ENCODE data around the gene TBC1D20. TPM values are rescaled to one million over a fixed set of nuclear protein-coding genes. Genes with fewer than 3 reads are reported as not detected.

The TBC1D20 gene
- total and polyA plus RNA-seq, 2 experiments from 2014 or later, result 4.8 to 15.0 TPM

GRCh38 chr20:440636-441035 is 21.7 kb downstream of the TBC1D20 start (continued):
- TF ChIP-seq STAT1 (IDR thresholded peaks at IDR 0.05; ENCODE audit: unreplicated experiment), result no peak
- no peak for TF ChIP-seq EZH2phosphoT487 (IDR thresholded peaks at IDR 0.05; ENCODE audit: unreplicated experiment)
- TF ChIP-seq, protein P1, sequence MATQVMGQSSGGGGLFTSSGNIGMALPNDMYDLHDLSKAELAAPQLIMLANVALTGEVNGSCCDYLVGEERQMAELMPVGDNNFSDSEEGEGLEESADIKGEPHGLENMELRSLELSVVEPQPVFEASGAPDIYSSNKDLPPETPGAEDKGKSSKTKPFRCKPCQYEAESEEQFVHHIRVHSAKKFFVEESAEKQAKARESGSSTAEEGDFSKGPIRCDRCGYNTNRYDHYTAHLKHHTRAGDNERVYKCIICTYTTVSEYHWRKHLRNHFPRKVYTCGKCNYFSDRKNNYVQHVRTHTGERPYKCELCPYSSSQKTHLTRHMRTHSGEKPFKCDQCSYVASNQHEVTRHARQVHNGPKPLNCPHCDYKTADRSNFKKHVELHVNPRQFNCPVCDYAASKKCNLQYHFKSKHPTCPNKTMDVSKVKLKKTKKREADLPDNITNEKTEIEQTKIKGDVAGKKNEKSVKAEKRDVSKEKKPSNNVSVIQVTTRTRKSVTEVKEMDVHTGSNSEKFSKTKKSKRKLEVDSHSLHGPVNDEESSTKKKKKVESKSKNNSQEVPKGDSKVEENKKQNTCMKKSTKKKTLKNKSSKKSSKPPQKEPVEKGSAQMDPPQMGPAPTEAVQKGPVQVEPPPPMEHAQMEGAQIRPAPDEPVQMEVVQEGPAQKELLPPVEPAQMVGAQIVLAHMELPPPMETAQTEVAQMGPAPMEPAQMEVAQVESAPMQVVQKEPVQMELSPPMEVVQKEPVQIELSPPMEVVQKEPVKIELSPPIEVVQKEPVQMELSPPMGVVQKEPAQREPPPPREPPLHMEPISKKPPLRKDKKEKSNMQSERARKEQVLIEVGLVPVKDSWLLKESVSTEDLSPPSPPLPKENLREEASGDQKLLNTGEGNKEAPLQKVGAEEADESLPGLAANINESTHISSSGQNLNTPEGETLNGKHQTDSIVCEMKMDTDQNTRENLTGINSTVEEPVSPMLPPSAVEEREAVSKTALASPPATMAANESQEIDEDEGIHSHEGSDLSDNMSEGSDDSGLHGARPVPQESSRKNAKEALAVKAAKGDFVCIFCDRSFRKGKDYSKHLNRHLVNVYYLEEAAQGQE (IDR thresholded peaks at IDR 0.05; ENCODE audit: unreplicated experiment), result no peak

- Histone ChIP-seq H4K20me1 (replicated peaks; ENCODE audit: insufficient read depth) (peaks cover 31% of the 10 kb centered on the region), H3K36me3 (ENCODE audit: insufficient read depth) (peaks cover 34% of the 10 kb centered on the region; the same call in 1 of the 2 replicates), H3K4me2 (no peak overlapping the region), H3F3A (replicated peaks; ENCODE audit: low read depth) (peaks cover 5% of the 10 kb centered on the region), H3K4me1 (ENCODE audit: insufficient read depth) (0 out of 2 replicates have a peak, but pooled peaks cover 6% of the 10 kb centered on the region), H2AFZ (no peak overlapping the region), H3K9me2 (ENCODE audit: insufficient read depth) (no peaks in the 10 kb centered on the region), H3K27ac (ENCODE audit: low read depth) (no peak overlapping the region), H3K4me3 (no peak overlapping the region), H3K79me2 (replicated peaks; ENCODE audit: insufficient read depth) (no peaks in the 10 kb centered on the region), H3K27me3 (ENCODE audit: insufficient read depth) (peaks cover 13% of the 10 kb centered on the region)
- Mint-ChIP-seq H3K9me3 (no peaks in the 10 kb centered on the region), H3K4me3 (no peak overlapping the region), H3K4me1 (peaks cover 9% of the 10 kb centered on the region), H3K27ac (no peak overlapping the region), H3K36me3 (ENCODE audit: low read depth) (peaks cover 78% of the 10 kb centered on the region), H3K27me3 (ENCODE audit: insufficient read depth, low read depth, poor library complexity) (peaks cover 10% of the 10 kb centered on the region)
- ATAC-seq (no peak), DNase-seq (ENCODE audit: low spot score) (no peak)
- no peak for TF ChIP-seq STAT1 (IDR thresholded peaks at IDR 0.05; ENCODE audit: unreplicated experiment)
- no peak for TF ChIP-seq JUNB (IDR thresholded peaks at IDR 0.05; ENCODE audit: unreplicated experiment)
- TF ChIP-seq CTCF (conservative IDR thresholded peaks at IDR 0.05; ENCODE audit: low read depth in 2 of 2), result no peak
- no peak for TF ChIP-seq CREB1 (CRISPR knock-in tag; IDR thresholded peaks at IDR 0.05; ENCODE audit: low read depth)
- no peak for TF ChIP-seq EZH2phosphoT487 (IDR thresholded peaks at IDR 0.05; ENCODE audit: unreplicated experiment)
- no peak for TF ChIP-seq ZNF114 (CRISPR knock-in tag; IDR thresholded peaks at IDR 0.05)
- TF ChIP-seq, protein P1 (IDR thresholded peaks at IDR 0.05; ENCODE audit: unreplicated experiment), result no peak
- no peak for TF ChIP-seq NANOG (IDR thresholded peaks at IDR 0.05; ENCODE audit: borderline replicate concordance)
- TF ChIP-seq ZNF331 (CRISPR knock-in tag; IDR thresholded peaks at IDR 0.05; ENCODE audit: low read depth), result no peak
- TF ChIP-seq EZH2 (IDR thresholded peaks at IDR 0.05; ENCODE audit: low read depth, unreplicated experiment), result no peak
- TF ChIP-seq POLR2AphosphoS5 (IDR thresholded peaks at IDR 0.05; ENCODE audit: low read depth), result no peak
These were observed 22.2 kb downstream of the TBC1D20 start for GRCh38 chr20:440148-440547.

Data from GM23338 (cell line).